IPS-18a (cell line): ENCODE data around the gene SLC25A10.

Source experiments
- H3K27ac ChIP-seq: one replicate; pipeline ENCODE4 v1.5.1; 2013; ENCODE audit warnings: low read length
- H3K27me3 ChIP-seq: one replicate; pipeline ENCODE4 v1.6.1; 2013; ENCODE audit warnings: mild to moderate bottlenecking, low read length; ENCODE audit not compliant: control insufficient read depth, insufficient read depth
- H3K36me3 ChIP-seq: one replicate; pipeline ENCODE4 v1.6.1; 2013; ENCODE audit warnings: low read depth, low read length; ENCODE audit not compliant: control insufficient read depth
- H3K4me1 ChIP-seq: one replicate; pipeline ENCODE4 v1.6.1; 2013; ENCODE audit warnings: low read depth, low read length; ENCODE audit not compliant: control insufficient read depth
- H3K4me3 ChIP-seq: one replicate; pipeline ENCODE4 v1.5.1; 2013; ENCODE audit warnings: low read length
- H3K9ac ChIP-seq: one replicate; pipeline ENCODE4 v1.6.1; 2013; ENCODE audit warnings: mild to moderate bottlenecking, low read length, moderate library complexity
- H3K9me3 ChIP-seq: one replicate; pipeline ENCODE4 v1.6.1; 2013; ENCODE audit warnings: low read depth, low read length; ENCODE audit not compliant: control insufficient read depth

Gene SLC25A10

GRCh38 chr17:81676906-81677305 is 35.2 kb upstream of the SLC25A10 start:
- H3K9me3 ChIP-seq: no peaks in the 10 kb centered on the region
- no peak overlapping the region for H3K27ac ChIP-seq
- no peak overlapping the region for H3K4me3 ChIP-seq
- no peak overlapping the region for H3K9ac ChIP-seq
- no peaks in the 10 kb centered on the region for H3K4me1 ChIP-seq
- H3K27me3 ChIP-seq: no peaks in the 10 kb centered on the region
- peaks cover 21% of the 10 kb centered on the region for H3K36me3 ChIP-seq

- H3K4me1 ChIP-seq: peaks cover 9% of the 10 kb centered on the region
- no peaks in the 10 kb centered on the region for H3K9me3 ChIP-seq
- no peak overlapping the region for H3K4me3 ChIP-seq
- no peaks in the 10 kb centered on the region for H3K27me3 ChIP-seq
- H3K9ac ChIP-seq: no peak overlapping the region
- H3K36me3 ChIP-seq: no peaks in the 10 kb centered on the region
- H3K27ac ChIP-seq: no peak overlapping the region
Measured at GRCh38 chr17:81680150-81680549, 31.9 kb upstream of the SLC25A10 start.

DNA sequence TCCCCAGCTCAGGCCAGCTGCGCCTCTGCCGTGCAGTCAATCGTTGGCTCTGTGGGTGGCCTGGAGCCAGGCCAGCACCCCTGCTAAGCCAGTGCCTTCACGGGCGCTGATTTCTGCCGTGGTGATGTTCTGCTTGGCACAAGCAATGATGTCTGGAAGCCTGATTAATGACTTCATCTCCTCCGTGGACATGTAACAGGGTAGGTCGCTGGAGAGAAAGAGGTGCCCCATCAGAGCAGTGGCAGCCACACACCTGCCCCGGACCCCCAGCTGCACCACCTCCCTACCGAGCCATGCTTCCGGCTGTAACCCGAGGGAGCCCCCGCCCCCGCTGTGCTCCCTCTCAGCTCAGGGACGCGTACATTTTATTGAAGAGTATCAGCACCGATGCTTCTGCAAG is 30.4 kb upstream of the SLC25A10 start:
- Histone ChIP-seq H3K4me1 (peaks cover 9% of the 10 kb centered on the region), H3K9me3 (no peaks in the 10 kb centered on the region), H3K9ac (no peak overlapping the region), H3K27me3 (no peaks in the 10 kb centered on the region), H3K36me3 (peaks cover 9% of the 10 kb centered on the region), H3K27ac (no peak overlapping the region), H3K4me3 (no peak overlapping the region)

GRCh38 chr17:81682565-81683207 is 29.4 kb upstream of the SLC25A10 start:
- Histone ChIP-seq H3K9ac (peak overlapping the region; percentile 91), H3K4me3 (peak overlapping the region; percentile 91), H3K27me3 (no peaks in the 10 kb centered on the region), H3K27ac (peak overlapping the region; percentile 53), H3K36me3 (peaks cover 20% of the 10 kb centered on the region), H3K9me3 (no peaks in the 10 kb centered on the region), H3K4me1 (peaks cover 9% of the 10 kb centered on the region)

DNA sequence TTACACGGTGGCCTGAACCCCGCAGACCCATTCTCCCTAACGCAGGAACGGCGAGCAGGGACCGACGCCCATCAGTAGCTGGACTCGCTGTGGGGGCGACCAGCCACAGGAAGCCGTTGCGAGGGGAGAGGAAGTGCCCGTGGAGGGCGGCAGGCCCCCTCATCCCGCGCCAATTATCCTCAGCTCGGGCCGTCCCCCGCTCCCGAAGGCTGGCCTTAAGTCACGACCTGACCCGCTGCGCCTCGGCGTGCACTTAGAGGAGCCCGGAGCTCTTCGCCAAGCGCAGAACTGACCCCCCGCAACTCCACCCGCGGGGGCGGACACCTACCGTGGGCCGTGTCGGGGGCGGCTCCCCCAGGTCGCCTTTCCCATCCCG is 28.9 kb upstream of the SLC25A10 start:
- Histone ChIP-seq H3K27ac (peak overlapping the region; percentile 53), H3K27me3 (no peaks in the 10 kb centered on the region), H3K9ac (peak overlapping the region; percentile 91), H3K4me3 (peak overlapping the region; percentile 91), H3K36me3 (peaks cover 21% of the 10 kb centered on the region), H3K4me1 (peaks cover 9% of the 10 kb centered on the region), H3K9me3 (no peaks in the 10 kb centered on the region)

DNA sequence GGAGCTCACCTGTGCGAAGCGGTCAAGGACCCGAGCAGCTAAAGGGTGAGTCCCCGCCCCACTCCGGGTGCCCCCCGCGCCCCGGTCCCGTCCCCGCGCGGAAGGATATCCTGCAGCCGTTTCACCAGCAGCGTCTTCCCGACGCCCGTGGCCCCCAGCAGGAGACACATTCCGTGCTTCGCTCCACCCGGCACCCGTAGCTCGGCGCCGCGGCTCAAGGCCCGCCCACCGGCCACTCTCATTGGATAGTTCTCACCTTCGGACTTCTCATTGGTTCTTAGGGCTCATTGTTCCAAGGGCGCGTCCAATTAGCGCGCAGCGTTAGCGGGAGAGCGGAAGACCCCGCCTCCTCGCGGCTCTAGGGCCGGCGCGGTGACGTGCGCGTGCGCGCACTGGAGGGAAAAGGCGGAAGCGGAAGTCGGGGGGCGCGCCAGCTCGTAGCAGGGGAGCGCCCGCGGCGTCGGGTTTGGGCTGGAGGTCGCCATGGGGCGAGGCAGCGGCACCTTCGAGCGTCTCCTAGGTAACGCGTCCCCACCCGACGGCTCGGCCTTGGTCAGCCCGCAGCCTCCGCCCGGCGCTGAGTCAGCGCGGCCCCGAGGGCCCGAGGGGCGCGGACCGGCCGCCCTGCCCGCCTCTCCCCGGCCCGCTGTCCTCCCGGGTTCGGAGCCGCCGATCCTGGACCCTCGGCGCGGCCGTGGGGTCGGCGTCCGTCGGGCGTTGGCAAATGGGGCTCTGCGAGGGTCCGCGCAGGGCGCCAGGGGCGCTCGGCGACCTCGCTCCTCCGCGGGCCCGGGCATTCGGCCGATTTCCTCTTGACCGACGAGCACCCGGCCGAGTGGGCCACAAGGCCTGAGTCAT is 28.3 kb upstream of the SLC25A10 start, which contains the start of the genes ARL16 and HGS:
Gene ARL16 (minus strand): TSS at position 214 of the 858 bp plus-strand sequence. CDS start 44 bp downstream, at position 170.
Gene HGS (plus strand): TSS at position 428 of the 858 bp plus-strand sequence. CDS start 56 bp downstream, at position 484.
- Histone ChIP-seq H3K4me1 (peaks cover 9% of the 10 kb centered on the region), H3K9me3 (no peaks in the 10 kb centered on the region), H3K9ac (peak within 1 kb of the TSS; percentile 91), H3K4me3 (peak within 1 kb of the TSS; percentile 91), H3K27ac (peak within 1 kb of the TSS; percentile 53), H3K27me3 (no peaks in the 10 kb centered on the region), H3K36me3 (peaks cover 25% of the 10 kb centered on the region)

DNA sequence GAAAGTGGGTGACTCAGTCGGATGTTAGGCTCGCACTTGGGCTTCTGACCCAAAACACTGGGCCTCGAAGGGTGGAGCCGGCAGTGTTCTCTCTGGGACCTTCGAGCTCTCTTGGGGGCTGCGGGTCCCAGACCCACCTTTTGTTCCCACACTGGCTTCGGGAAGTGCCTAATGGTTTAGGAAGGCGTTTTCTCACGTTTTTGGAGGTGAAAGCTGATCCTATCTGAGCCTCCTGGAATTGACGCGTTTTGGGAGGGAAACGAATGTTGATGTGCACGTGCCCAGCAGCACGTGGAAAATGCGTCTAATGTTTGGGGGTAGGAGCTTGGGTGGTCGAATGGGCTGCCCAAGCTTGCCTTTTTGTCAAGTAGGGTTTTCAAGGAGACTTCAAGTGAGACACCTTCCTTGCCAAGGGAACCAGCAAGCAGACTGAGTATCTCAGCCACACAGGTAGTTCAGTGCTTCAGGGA is 27.6 kb upstream of the SLC25A10 start:
- Histone ChIP-seq H3K4me1 (peaks cover 9% of the 10 kb centered on the region), H3K4me3 (peak overlapping the region; percentile 91), H3K9ac (peak overlapping the region; percentile 77), H3K27ac (no peak overlapping the region), H3K36me3 (peaks cover 27% of the 10 kb centered on the region), H3K27me3 (no peaks in the 10 kb centered on the region), H3K9me3 (no peaks in the 10 kb centered on the region)

DNA sequence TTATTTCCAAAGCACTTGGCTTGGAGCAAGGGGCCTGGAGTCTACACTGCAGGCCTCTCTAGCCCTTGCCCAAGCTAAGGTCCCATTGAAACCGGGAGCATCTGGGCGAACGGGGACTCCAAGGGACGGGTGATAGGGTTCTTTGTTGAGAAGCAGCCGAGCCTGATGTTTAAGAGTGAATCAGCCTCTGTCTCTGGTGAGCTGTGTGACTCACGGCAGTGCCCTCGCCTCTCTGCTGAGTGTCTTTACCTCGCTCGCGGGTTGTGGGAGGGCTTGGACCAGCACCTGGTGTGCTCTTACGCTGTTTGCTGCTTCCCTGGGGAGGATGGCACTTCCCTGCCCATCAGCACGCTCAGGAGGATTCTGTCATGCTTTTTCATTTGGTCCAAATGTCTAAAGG is 27.0 kb upstream of the SLC25A10 start:
- peaks cover 27% of the 10 kb centered on the region for H3K36me3 ChIP-seq
- peak overlapping the region; percentile 77 for H3K9ac ChIP-seq
- peaks cover 9% of the 10 kb centered on the region for H3K4me1 ChIP-seq
- H3K4me3 ChIP-seq: peak overlapping the region; percentile 91
- H3K9me3 ChIP-seq: no peaks in the 10 kb centered on the region
- H3K27me3 ChIP-seq: no peaks in the 10 kb centered on the region
- no peak overlapping the region for H3K27ac ChIP-seq

DNA sequence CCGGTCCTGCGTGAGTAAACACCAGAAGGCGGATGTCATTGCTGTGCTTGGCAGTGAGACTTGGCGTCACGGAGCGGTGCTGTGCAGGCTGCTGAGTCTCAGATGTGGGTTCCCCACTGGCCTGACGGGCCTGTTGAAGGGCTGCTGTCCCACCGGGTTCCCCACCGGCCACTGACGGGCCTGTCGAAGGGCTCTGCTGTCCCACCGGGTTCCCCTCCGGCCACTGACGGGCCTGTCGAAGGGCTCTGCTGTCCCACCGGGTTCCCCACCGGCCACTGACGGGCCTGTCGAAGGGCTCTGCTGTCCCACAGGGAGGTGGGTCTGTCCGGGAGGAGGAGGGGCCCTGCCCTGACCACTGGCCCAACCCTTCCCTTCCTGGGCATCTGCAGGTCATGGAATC is 25.5 kb upstream of the SLC25A10 start:
- H3K4me1 ChIP-seq: peaks cover 9% of the 10 kb centered on the region
- H3K4me3 ChIP-seq: no peak overlapping the region
- H3K36me3 ChIP-seq: peaks cover 34% of the 10 kb centered on the region
- no peak overlapping the region for H3K9ac ChIP-seq
- no peaks in the 10 kb centered on the region for H3K27me3 ChIP-seq
- no peaks in the 10 kb centered on the region for H3K9me3 ChIP-seq
- no peak overlapping the region for H3K27ac ChIP-seq

GRCh38 chr17:81687770-81688541 is 24.1 kb upstream of the SLC25A10 start:
- Histone ChIP-seq H3K9ac (no peak overlapping the region), H3K36me3 (peaks cover 43% of the 10 kb centered on the region), H3K4me1 (peaks cover 7% of the 10 kb centered on the region)

GRCh38 chr17:81688616-81689015 is 23.5 kb upstream of the SLC25A10 start:
- Histone ChIP-seq H3K27me3 (no peaks in the 10 kb centered on the region), H3K9me3 (no peaks in the 10 kb centered on the region), H3K9ac (no peak overlapping the region), H3K27ac (no peak overlapping the region), H3K36me3 (peaks cover 43% of the 10 kb centered on the region), H3K4me1 (peaks cover 7% of the 10 kb centered on the region), H3K4me3 (no peak overlapping the region)

More at GRCh38 chr17:81687770-81688541, 24.1 kb upstream of the SLC25A10 start:
- Histone ChIP-seq H3K4me3 (no peak overlapping the region), H3K27ac (no peak overlapping the region), H3K27me3 (no peaks in the 10 kb centered on the region), H3K9me3 (no peaks in the 10 kb centered on the region)
